Activated T-helper 2 cell treated with anti-CD3 and anti-CD28 coated beads, Interferon-gamma antibody, Interleukin-2, Interleukin-4, amounts not matched to agents 10 μg/mL and 5 μg/mL and 100 μg/mL, durations not matched to agents 14 hours and 24 hours and 36 hours (primary cell): ENCODE results near the gene NR6A1. TPM values are rescaled to one million over a fixed set of nuclear protein-coding genes. Genes with fewer than 3 reads are reported as not detected.

Source experiments
- DNase-seq: peaks from one replicate; pipeline ENCODE4 v3.0.0; 2021; ENCODE audit warnings: low spot score
- H3K27ac Mint-ChIP-seq: one replicate; pipeline ENCODE4 v1.8.0; 2021; ENCODE audit warnings: mixed read lengths
- H3K27me3 Mint-ChIP-seq: one replicate; pipeline ENCODE4 v1.8.0; 2021; ENCODE audit warnings: low read depth, mixed read lengths
- H3K36me3 Mint-ChIP-seq: one replicate; pipeline ENCODE4 v1.8.0; 2021; ENCODE audit warnings: low read depth, mixed read lengths
- H3K4me1 Mint-ChIP-seq: one replicate; pipeline ENCODE4 v1.8.0; 2021; ENCODE audit warnings: low read depth, mixed read lengths
- H3K4me3 Mint-ChIP-seq: one replicate; pipeline ENCODE4 v1.8.0; 2021; ENCODE audit warnings: low read depth, mild to moderate bottlenecking, moderate library complexity, mixed read lengths
- H3K9me3 Mint-ChIP-seq: one replicate; pipeline ENCODE4 v1.8.0; 2021; ENCODE audit warnings: mixed read lengths
- intact Hi-C: fragments of 100-400 bp; cut with micrococcal nuclease; formaldehyde crosslinking; loops from one replicate; pipeline ENCODE4 v1.15.1; 2023
- total RNA-seq: library from RNA; stranded (reverse); gene quantifications from 2 replicates; pipeline ENCODE4 v1.2.3, GENCODE V29; 2022

The NR6A1 gene
- total RNA-seq, 1 donor from 2014 or later = 1.5 TPM

- Mint-ChIP-seq H3K4me1 (no peaks in the 10 kb centered on the region), H3K36me3 (no peaks in the 10 kb centered on the region), H3K4me3 (no peak overlapping the region), H3K27me3 (peaks cover 9% of the 10 kb centered on the region), H3K27ac (no peak overlapping the region), H3K9me3 (no peaks in the 10 kb centered on the region)
- intact Hi-C loops = no loop called here
- no peak for DNase-seq
These were observed 19.8 kb upstream of the NR6A1 start for GRCh38 chr9:124790801-124791505.

- DNase-seq = no peak
- H3K27me3 Mint-ChIP-seq = peaks cover 9% of the 10 kb centered on the region
- intact Hi-C loops = no loop called here
- H3K36me3 Mint-ChIP-seq = no peaks in the 10 kb centered on the region
- H3K27ac Mint-ChIP-seq = no peak overlapping the region
- no peaks in the 10 kb centered on the region for H3K9me3 Mint-ChIP-seq
- no peaks in the 10 kb centered on the region for H3K4me1 Mint-ChIP-seq
- no peak overlapping the region for H3K4me3 Mint-ChIP-seq
These were observed 19.2 kb upstream of the NR6A1 start for GRCh38 chr9:124790301-124790700.

- intact Hi-C loops = no loop called here
- Mint-ChIP-seq H3K27ac (no peak overlapping the region), H3K4me3 (no peak overlapping the region), H3K27me3 (peaks cover 9% of the 10 kb centered on the region), H3K36me3 (no peaks in the 10 kb centered on the region), H3K4me1 (no peaks in the 10 kb centered on the region), H3K9me3 (no peaks in the 10 kb centered on the region)
- no peak for DNase-seq
These were observed 18.4 kb upstream of the NR6A1 start for GRCh38 chr9:124789531-124789930.

- Mint-ChIP-seq H3K36me3 (no peaks in the 10 kb centered on the region), H3K4me1 (no peaks in the 10 kb centered on the region), H3K27ac (no peak overlapping the region), H3K9me3 (no peaks in the 10 kb centered on the region), H3K27me3 (peaks cover 9% of the 10 kb centered on the region), H3K4me3 (no peak overlapping the region)
- no peak for DNase-seq
- intact Hi-C loops = no loop called here
These were observed 17.6 kb upstream of the NR6A1 start for GRCh38 chr9:124788542-124789217.

GRCh38 chr9:124786881-124787573 lies 15.9 kb upstream of the NR6A1 start:
- H3K4me3 Mint-ChIP-seq = no peak overlapping the region
- no peaks in the 10 kb centered on the region for H3K36me3 Mint-ChIP-seq
- no peaks in the 10 kb centered on the region for H3K9me3 Mint-ChIP-seq
- no peak for DNase-seq
- intact Hi-C loops = no loop called here
- H3K27me3 Mint-ChIP-seq = peaks cover 9% of the 10 kb centered on the region
- H3K4me1 Mint-ChIP-seq = no peaks in the 10 kb centered on the region
- H3K27ac Mint-ChIP-seq = no peak overlapping the region

- H3K36me3 Mint-ChIP-seq = no peaks in the 10 kb centered on the region
- no peak overlapping the region for H3K4me3 Mint-ChIP-seq
- H3K27ac Mint-ChIP-seq = no peak overlapping the region
- peaks cover 4% of the 10 kb centered on the region for H3K27me3 Mint-ChIP-seq
- H3K4me1 Mint-ChIP-seq = no peaks in the 10 kb centered on the region
- DNase-seq = no peak
- H3K9me3 Mint-ChIP-seq = no peaks in the 10 kb centered on the region
- intact Hi-C loops = no loop called here
These were observed 13.4 kb upstream of the NR6A1 start for GRCh38 chr9:124784509-124784908.

GRCh38 chr9:124783830-124784229 lies 12.7 kb upstream of the NR6A1 start:
- H3K27ac Mint-ChIP-seq = no peak overlapping the region
- no peaks in the 10 kb centered on the region for H3K36me3 Mint-ChIP-seq
- no peaks in the 10 kb centered on the region for H3K4me1 Mint-ChIP-seq

GRCh38 chr9:124782661-124783574 lies 11.8 kb upstream of the NR6A1 start:
- intact Hi-C loops = no loop called here
- DNase-seq = no peak
- Mint-ChIP-seq H3K27ac (no peak overlapping the region), H3K36me3 (no peaks in the 10 kb centered on the region), H3K27me3 (peaks cover 10% of the 10 kb centered on the region), H3K4me1 (no peaks in the 10 kb centered on the region), H3K4me3 (no peak overlapping the region), H3K9me3 (no peaks in the 10 kb centered on the region)

More at GRCh38 chr9:124783830-124784229, 12.7 kb upstream of the NR6A1 start:
- intact Hi-C loops = no loop called here
- Mint-ChIP-seq H3K4me3 (no peak overlapping the region), H3K27me3 (peaks cover 5% of the 10 kb centered on the region), H3K9me3 (no peaks in the 10 kb centered on the region)
- DNase-seq = no peak

- no peak overlapping the region for H3K27ac Mint-ChIP-seq
- H3K36me3 Mint-ChIP-seq = no peaks in the 10 kb centered on the region
- H3K27me3 Mint-ChIP-seq = peaks cover 13% of the 10 kb centered on the region
- H3K9me3 Mint-ChIP-seq = no peaks in the 10 kb centered on the region
- intact Hi-C loops = no loop called here
- H3K4me1 Mint-ChIP-seq = no peaks in the 10 kb centered on the region
- no peak for DNase-seq
- no peak overlapping the region for H3K4me3 Mint-ChIP-seq
These were observed 11.0 kb upstream of the NR6A1 start for GRCh38 chr9:124781967-124782660.

GRCh38 chr9:124780757-124781151 lies 9.6 kb upstream of the NR6A1 start:
- no peak for DNase-seq
- Mint-ChIP-seq H3K4me3 (no peak overlapping the region), H3K27me3 (peaks cover 23% of the 10 kb centered on the region), H3K27ac (no peak overlapping the region), H3K4me1 (peaks cover 6% of the 10 kb centered on the region), H3K36me3 (no peaks in the 10 kb centered on the region), H3K9me3 (no peaks in the 10 kb centered on the region)
- intact Hi-C loops = no loop called here

GRCh38 chr9:124780060-124780756 lies 9.1 kb upstream of the NR6A1 start:
- Mint-ChIP-seq H3K9me3 (no peaks in the 10 kb centered on the region), H3K4me3 (no peak overlapping the region), H3K36me3 (no peaks in the 10 kb centered on the region), H3K4me1 (peaks cover 6% of the 10 kb centered on the region), H3K27me3 (peaks cover 27% of the 10 kb centered on the region), H3K27ac (no peak overlapping the region)
- intact Hi-C loops = no loop called here
- DNase-seq = no peak
